Cerebellar nuclear complex (tissue), 1 donor: ENCODE measurements around the gene NAT16.
"Not testable (repeated sequence)": the region's sequence is repeated elsewhere in the genome, so short reads cannot be mapped to it uniquely, and the experiment has no call there.

Source experiments
- DNase-seq, 2 experiments: peaks; one replicate each; lab custom pipeline; 2025; lab: John Stamatoyannopoulos, UW

Gene NAT16

DNA sequence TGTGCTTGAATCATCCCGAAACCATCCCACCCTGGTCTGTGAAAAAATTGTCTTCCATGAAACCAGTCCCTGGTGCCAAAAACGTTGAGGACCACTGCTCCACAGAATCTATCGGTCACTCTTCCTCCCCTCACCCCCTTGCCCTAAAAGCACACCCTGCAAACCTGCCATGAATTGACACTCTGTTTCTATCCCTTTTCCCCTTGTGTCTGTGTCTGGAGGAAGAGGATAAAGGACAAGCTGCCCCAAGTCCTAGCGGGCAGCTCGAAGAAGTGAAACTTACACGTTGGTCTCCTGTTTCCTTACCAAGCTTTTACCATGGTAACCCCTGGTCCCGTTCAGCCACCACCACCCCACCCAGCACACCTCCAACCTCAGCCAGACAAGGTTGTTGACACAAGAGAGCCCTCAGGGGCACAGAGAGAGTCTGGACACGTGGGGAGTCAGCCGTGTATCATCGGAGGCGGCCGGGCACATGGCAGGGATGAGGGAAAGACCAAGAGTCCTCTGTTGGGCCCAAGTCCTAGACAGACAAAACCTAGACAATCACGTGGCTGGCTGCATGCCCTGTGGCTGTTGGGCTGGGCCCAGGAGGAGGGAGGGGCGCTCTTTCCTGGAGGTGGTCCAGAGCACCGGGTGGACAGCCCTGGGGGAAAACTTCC is 54.0 kb downstream of the NAT16 start:
- no peak for DNase-seq

DNA sequence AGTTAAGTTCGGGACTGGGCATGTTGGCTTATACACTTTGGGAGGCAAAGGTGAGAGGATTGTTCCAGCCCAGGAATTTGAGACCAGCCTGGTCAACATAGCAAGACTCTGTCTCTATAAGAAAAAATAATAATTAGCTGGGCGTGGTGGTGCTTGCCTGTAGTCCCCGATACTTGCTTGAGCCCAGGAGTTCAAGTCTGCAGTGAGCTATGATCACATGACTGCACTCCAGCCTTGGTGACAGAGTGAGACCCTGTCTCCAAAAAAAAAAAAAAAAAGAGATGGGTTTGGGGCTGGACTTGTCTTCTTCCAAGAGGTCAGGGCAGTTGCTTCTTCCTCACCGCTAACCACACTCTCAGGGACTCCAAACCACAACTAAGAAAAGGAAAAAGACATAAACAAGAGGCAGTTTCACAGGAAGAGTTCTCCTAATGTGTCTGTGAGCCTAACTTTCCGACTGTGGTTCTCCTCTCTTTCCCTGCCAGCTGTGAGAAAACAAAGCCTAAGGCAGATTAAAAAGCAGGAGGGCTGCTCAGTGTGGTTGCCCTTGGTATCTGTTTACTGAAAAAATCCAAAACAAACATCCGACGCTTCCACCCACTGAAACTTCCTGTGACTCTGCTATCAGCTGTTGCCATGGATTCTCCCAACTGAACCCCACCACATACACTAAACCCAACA is 55.6 kb downstream of the NAT16 start:
- DNase-seq: no peak

- DNase-seq: no peak
Measured at GRCh38 chr7:101123703-101124068, 56.4 kb downstream of the NAT16 start.

- no peak for DNase-seq
Measured at GRCh38 chr7:101122933-101123702, 57.0 kb downstream of the NAT16 start.

GRCh38 chr7:101121991-101122932 is 57.8 kb downstream of the NAT16 start:
- DNase-seq: no peak

DNA sequence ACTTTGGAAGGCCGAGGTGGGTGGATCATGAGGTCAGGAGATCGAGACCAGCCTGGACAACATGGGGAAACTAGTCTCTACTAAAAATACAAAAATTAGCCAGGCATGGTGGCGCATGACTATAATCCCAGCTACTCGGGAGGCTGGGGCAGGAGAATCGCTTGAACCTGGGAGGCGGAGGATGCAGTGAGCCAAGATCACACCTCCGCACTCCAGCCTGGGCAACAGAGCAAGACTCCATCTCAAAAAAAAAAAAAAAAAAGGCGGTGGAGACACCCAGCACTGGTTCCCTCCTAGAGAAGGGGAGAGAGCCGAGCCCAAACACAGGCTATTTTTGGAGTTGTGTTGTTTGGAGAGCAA is 58.5 kb downstream of the NAT16 start:
- not testable (repeated sequence) for DNase-seq
